ENCODE measurements around the gene MAOA.

- no peak for TF ChIP-seq CTCF (conservative IDR thresholded peaks at IDR 0.05 in 1 of 2, IDR thresholded peaks at IDR 0.05 in 1 of 2; ENCODE audit: extremely low read depth in 1 of 2, insufficient read depth in 1 of 2, low read depth in 1 of 2, low read length in 2 of 2)
- TF ChIP-seq EZH2 (IDR thresholded peaks at IDR 0.05; ENCODE audit: borderline replicate concordance, low read length): no peak
Observed at GRCh38 chrX:43679058-43679457, 23.0 kb downstream of the MAOA start.
